NCI-H1092 treated with DMSO at 0.1 percent for 48 hours (cell line): ENCODE data around the gene KTN1.

Experiments
- DNase-seq: peaks from one replicate; lab custom pipeline; 2025; lab: John Stamatoyannopoulos, UW

Gene KTN1

DNA sequence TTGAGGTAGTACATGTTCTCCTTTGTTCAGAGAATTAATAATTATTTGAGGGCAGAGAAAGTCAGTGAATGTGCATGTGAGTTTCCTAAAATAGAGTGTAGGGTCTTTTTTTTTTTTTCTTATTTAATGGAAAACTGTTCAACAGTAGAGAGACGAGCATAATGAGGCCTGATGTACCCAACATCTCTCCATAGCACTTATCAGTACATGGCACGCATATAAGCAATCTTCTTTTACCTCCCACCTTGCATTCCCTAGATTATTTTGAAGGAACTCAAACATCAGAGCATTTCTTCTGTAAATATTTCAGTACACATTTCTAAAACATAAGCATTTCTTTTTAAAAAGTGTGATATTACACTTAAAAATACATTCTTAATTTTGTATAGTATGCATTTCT lies 87.8 kb downstream of the KTN1 start:
- no peak for DNase-seq

DNA sequence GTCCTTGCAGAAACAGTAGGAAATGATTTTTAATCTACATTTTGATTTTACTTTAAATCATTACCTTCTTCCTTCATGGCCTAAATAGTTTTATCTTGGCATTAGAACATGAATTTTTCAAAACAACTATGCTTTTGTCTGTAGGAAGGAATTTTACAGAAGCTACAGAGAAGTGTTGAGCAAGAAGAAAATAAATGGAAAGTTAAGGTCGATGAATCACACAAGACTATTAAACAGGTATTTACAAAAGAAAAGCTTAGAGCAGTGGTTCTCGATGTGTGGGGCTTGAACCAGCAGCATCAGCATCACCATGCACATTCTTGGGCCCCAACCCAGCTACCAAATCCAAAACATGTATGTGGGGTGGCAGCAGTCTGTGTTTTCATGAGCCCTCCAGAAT lies 91.6 kb downstream of the KTN1 start:
- DNase-seq, result no peak

DNA sequence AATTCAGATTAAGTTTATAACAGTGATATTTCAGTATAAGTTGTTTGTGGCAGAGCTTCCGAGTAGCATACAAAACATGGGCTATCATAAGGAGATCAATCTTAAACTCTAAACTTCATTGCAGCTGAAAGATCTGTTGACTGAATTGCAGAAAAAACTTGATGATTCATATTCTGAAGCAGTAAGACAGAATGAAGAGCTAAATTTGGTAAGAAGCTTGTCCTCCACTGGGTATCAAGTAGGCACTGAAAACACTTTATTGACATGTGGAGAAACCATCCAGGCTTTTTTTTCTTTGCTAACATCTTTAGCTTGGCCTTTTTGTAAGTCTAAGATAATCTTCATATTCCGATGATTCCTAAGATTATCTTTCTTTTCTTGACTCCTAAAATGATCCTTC lies 93.0 kb downstream of the KTN1 start:
- no peak for DNase-seq

GRCh38 chr14:55681096-55681495 lies 101.1 kb downstream of the KTN1 start:
- no peak for DNase-seq

GRCh38 chr14:55684956-55685584 lies 105.1 kb downstream of the KTN1 start:
- DNase-seq, result no peak

GRCh38 chr14:55686713-55687112 lies 106.7 kb downstream of the KTN1 start:
- DNase-seq, result no peak

DNA sequence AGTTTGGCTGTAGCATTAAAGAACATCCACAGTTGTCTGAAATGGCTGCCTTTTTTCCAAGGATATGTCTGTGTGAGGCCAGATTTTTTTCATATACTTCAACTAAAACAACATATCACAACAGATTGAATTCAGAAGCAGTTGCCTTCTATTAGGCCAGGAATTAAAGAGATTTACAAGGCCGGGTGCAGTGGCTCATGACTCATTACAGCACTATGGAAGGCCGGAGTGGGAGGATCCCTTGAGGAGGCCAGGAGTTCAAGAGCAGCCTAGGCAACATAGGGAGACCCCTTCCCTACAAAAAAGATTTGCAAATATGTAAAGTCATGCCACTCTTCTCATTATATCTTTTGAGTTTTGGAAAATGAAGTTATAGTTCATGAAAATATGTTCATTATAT lies 108.6 kb downstream of the KTN1 start:
- no peak for DNase-seq

DNA sequence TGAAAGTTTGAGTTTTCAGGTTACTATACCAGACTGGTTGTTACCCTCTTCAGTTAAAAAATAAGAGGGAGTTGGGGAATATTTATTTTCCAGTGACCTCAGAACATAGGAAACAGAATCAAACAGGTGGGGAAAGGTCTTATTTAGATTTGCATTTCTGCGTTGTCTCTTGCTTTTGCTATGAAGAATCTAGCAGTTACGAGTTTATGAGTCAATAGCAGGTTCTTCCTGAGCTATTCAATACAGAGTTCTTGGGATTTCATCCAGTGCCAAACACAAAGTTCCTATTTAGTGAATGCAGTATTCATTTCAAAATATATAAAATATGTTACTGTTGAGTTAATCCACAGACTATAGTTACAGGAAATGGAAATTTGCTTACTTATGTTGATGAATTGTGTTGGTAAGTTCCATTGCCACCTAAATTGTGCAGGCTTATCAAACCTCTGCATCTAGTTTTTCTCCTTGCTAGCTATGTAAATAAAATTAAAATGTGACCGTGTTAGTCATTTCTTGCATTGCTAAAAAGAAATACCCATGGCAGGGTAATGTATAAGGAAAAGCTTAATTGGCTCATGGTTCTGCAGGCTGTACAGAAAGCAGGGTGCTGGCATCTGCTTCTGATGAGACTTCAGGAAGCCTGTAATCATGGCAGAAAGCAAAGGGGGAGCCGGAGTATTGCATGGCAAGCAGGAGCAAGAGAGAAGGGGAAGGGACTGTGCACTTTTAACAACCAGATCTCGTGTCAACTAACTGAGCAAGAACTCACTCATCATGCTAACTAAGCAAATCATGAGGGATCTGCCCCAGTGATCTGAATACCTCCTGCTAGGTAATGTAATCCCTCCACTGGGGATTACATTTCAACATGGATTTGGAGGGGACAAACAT lies 110.2 kb downstream of the KTN1 start:
- no peak for DNase-seq

DNA sequence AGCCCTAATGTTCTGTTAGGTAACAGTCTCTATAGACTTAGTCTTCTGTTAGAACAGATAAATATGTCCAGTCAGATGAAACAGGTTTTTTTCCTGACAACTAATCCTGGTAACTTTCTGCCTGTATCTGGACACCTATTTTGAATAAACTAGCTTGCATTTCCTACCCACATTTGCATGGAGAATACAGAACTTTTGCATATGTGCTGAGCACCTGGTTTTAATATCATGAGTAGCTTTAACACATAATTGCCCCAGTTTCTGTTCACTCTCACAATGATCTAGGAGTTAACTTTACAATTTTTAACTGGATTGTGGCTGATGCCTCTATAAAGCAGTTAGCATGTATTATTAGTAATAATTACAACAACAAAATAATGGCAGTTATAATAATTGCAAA lies 111.7 kb downstream of the KTN1 start:
- no peak for DNase-seq

DNA sequence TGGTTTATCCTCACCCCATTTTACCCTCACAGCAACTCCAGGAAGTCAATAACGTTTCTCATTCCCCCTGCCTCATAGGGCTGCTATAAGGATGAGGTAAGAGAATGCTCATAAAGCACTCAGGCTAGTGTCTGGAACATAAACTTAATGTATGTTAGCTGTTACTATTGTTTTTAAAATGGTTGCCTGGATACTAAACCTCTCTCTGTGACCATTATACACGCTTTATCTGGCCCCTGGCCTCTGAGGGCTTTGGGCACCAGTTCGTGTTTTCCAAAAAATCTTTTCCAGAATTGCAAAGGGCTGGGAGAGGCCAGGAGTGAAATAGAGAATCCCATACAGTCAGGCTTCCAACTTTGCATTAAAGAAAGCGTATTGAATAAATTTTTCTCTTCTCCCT lies 113.9 kb downstream of the KTN1 start:
- no peak for DNase-seq

GRCh38 chr14:55697414-55697861 lies 117.4 kb downstream of the KTN1 start:
- DNase-seq, result no peak

- no peak for DNase-seq
These were observed 118.0 kb downstream of the KTN1 start for GRCh38 chr14:55698051-55698450.

DNA sequence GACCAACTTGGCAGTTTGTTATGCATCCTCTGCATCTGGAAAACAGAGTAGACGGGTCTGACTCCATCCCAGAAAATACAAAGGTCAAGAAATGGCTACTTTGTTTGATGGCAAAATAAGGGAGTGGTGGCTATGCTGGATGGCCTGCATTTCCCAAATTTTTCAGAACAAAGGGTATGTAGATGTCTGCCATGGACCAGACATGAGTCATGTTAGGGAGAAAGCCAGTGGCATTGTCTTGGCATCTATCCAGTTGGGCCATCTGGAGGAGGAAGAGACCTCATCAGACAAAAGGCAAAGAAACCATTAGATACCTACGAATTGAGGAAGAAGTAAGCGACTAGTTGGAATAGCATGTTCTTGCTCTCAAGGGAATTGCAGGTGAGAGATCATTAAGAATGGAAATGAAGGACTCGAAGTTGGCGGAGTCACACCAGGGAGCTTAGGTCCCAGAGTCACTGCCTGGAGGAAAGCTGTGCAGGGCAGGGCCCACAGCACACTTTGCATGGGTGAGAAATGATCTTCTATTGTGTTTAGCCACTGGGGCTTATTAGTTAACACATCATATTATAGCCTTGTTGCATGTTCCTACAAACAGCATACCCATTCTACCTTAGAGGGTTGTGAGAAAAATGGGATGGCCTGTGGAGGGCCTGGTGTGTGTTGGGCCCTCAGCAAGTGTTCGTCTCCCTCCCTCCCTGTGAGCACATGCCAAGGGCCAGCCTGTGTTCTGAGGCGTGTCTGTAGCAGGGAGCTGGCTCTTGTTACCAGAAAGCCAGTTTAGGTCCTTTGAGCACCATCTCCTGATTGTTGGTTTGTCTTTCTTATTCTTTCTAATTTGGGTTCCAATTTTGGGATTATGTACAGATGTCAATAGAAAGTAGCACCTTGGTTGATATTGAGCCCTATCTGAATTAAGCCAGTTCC lies 119.4 kb downstream of the KTN1 start:
- no peak for DNase-seq

DNA sequence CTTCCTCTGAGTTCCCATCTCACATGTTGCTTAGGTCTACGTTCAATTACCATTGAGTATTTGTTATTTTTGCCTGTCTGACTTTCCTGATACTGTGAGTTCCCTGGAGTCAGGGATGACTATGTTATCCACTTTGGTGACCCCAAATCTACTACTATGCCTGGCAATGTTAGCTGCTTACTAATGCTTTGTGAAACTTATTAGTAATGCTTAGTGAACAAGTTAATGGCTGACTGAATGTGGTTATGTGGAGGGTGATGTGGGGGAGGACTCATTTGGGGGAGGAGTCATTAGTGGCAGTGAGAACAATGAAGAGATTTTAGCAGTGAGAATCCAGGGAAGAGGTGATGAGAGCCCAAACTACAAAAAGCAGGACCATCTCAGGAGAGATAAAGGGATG lies 121.6 kb downstream of the KTN1 start:
- no peak for DNase-seq

DNA sequence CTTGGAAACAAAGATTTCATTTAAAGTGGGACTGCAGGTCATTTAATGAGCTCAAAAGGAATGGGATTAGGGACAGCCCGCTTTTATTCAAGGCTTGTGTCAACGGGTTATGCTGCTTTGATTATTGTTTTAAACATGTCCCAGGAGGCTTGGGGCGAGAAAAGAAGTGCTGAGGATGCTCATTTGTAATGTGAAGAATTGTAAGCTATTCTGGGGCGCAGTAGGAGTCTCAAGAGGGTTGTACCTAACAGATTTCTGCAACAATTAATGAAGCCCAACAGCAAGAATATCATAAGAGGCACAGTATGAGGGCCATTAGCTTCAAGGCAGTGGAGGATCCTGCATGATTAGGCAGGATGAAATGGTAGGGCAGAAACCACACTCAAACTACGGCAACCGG lies 122.5 kb downstream of the KTN1 start:
- no peak for DNase-seq

- no peak for DNase-seq
These were observed 124.6 kb downstream of the KTN1 start for GRCh38 chr14:55704654-55705053.

DNA sequence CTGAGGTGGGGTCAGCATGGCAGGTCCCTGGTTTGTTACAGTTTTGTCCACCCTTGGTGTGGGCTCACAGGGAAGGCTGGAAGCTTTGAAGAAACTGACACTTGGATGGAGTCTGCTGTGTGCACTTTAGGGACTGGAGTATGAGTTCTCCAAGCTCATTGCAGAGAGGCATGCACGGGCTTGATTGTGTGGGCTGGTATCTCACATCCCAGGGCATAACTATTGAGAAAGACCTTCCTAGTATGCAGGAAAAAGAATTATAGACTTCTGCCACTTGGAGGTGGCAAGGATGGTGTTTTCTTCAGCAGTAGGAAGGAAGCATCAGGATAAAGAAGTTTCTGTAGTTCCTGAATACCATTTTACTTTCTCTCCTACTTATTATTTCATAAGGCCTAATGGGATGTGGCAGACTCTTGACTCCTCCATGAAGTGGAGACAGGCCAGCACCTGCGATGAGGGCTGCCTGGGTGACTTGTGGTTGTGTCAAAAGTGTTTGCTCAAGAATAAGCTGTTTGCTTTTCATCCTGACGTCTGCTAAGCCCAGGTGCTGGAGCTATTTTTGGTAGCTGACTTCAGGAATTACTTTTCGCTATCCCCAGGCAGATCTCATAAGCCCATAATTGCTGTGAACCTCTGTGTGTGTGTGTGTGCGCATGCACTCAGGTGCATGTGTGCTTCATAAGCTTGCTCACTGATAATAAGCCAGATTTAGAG lies 125.8 kb downstream of the KTN1 start:
- DNase-seq, result peak; percentile 77

DNA sequence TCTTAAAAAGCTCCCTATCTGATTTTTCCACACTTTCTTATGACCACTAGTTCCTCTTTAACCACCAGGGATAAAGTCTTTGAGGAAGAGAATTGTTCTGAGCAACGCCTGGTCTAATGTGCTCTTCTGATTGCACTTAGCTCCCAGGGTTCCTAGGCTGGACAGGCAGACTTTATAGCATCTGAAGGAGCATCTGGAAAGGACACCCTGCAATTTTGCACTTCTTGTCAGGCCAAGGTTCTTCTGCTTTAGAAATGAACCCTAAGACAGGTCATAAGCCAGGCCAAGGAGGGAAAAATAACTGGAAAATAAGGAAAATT lies 126.3 kb downstream of the KTN1 start:
- DNase-seq, result no peak

- no peak for DNase-seq
These were observed 126.9 kb downstream of the KTN1 start for GRCh38 chr14:55706893-55707292.

GRCh38 chr14:55707365-55707804 lies 127.4 kb downstream of the KTN1 start:
- peak; percentile 69 for DNase-seq

DNA sequence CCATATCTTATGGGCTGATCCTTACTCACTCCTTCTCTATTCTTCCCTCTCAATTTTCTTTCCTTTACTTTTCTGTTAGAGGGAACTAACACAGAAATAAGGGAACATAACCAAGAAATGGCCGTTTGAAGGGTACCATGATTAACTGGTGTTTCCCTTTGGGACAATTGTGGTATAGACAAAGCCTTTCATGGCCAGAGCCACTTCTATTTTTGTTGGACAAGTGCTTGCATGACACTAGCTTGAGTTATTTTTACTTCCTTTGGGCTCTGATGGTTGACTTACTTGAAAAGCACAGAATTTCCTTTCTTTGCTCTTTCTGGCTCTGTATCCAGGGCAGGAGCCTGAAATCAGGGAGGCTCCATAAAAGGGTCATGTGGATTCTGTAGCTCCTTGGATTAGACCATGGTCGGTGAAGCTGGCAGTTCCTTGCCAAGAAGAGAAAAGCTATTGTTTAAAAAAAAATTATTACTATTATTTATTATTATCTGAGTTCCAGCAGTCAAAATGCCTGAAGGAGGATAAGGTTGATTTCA lies 130.6 kb downstream of the KTN1 start:
- no peak for DNase-seq
